Right lobe of liver (tissue), 4 donors: ENCODE results near the gene TASL.

Experiments
- POLR2A ChIP-seq: fragments of 450-650 bp; IDR thresholded peaks from one replicate; pipeline ENCODE4 v1.6.1; 2017; ENCODE audit warnings: antibody characterized with exemption, mild to moderate bottlenecking
- TF ChIP-seq, protein P1 (sequence below), 4 donors: fragments of 200-600 bp in 3 of 4; fragments of 450-650 bp in 1 of 4; IDR thresholded peaks; one replicate each; pipeline versions ENCODE4 v1.5.1 to v1.8.0; 2016 to 2022; ENCODE audit warnings: antibody characterized with exemption in 4 of 4, mild to moderate bottlenecking in 2 of 4
- donor health status: DM: no; HTN: no; CAD: no.
- donor health status: DM: no; HTN: no; CAD: no.
- donor health status: DM: no; HTN: yes; CAD: no.

DNA sequence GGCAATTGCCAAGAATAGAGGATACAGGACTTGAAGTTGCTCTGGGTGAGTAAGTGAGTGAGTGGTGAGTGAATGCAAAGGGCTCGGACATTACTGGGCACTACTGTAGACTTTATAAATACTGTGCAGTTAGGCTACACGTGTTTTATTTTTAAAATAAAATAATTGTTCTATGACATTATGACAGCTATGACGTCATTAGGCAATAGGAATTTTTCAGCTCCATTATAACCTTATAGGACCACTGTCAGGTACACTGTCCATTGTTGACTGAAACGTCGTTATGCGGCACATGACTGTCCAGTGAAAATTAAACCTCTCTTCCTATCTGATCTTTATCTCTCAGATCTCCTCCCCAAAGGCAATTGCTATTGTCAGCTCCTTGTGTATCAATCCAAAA is 5.1 kb upstream of the TASL start:
- TF ChIP-seq POLR2A, result no peak
- TF ChIP-seq, protein P1, sequence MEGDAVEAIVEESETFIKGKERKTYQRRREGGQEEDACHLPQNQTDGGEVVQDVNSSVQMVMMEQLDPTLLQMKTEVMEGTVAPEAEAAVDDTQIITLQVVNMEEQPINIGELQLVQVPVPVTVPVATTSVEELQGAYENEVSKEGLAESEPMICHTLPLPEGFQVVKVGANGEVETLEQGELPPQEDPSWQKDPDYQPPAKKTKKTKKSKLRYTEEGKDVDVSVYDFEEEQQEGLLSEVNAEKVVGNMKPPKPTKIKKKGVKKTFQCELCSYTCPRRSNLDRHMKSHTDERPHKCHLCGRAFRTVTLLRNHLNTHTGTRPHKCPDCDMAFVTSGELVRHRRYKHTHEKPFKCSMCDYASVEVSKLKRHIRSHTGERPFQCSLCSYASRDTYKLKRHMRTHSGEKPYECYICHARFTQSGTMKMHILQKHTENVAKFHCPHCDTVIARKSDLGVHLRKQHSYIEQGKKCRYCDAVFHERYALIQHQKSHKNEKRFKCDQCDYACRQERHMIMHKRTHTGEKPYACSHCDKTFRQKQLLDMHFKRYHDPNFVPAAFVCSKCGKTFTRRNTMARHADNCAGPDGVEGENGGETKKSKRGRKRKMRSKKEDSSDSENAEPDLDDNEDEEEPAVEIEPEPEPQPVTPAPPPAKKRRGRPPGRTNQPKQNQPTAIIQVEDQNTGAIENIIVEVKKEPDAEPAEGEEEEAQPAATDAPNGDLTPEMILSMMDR (IDR thresholded peaks at IDR 0.05), result no peak
